Daoy (cell line): ENCODE measurements around the gene GRM4. TPM values are rescaled to one million over a fixed set of nuclear protein-coding genes. Genes with fewer than 3 reads are reported as not detected.
"Not testable (repeated sequence)": the region's sequence is repeated elsewhere in the genome, so short reads cannot be mapped to it uniquely, and the experiment has no call there.

Source experiments
- DNase-seq: peaks from one replicate; pipeline ENCODE4 v3.0.0-alpha.2; 2015; ENCODE audit warnings: low read depth
- total RNA-seq: library from RNA; depleted of rRNA; stranded (reverse); fragments of >200 nt; shearing (Covaris generic); gene quantifications from 2 replicates; pipeline ENCODE4 v1.2.3, GENCODE V29; 2014

The GRM4 gene
- total RNA-seq, 1 experiment from 2014 or later = 0.06 TPM

DNA sequence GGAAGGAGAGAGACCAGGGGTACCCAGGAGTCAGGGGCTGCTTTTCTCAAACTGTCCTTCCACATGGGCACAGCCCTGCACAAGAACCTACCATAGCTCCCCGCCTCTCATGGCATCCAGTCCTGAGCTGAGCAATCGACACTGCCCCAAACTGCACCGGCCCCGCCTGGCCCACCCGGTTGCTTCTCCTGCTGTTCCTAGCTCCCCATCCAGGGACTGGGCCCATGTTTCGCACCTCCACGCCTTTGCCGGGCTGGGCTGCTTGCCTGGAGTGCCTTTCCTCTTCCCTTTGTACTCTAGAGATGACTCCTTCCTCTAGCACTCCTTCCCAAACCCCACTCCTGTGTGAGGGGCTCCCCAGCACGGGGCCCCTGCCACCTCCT, 123.0 kb downstream of the GRM4 start:
- DNase-seq = no peak

DNA sequence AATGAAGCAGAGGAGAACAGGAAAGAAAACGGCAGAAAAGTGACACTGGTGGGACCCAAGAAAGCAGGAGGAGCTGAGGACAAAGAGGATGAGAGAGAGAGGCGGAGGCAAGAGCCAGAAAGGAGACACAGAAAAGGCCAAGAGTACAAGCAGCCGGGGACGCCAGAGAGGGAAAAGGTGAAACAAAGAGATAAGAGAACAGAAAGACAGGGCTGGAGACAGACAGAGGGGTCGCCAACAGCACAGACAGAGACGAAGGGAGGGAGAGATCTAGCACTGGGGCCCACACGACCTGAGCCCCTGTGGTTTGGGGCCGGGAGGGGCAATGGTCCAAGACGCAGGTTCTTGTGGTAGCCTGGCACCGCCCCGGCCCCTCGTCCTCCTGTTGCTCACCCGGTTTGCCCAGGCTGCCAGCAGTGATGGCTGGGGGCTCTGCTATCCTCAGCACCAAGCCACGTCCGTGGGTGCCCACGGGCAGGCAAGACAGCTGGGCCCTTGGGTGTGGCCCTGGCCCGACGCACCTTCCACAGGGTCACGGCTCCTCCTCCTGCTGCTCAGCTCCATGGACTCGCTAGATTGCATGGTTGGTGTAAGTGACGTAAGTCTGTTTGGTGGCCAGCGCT, 123.5 kb downstream of the GRM4 start:
- DNase-seq = no peak

DNA sequence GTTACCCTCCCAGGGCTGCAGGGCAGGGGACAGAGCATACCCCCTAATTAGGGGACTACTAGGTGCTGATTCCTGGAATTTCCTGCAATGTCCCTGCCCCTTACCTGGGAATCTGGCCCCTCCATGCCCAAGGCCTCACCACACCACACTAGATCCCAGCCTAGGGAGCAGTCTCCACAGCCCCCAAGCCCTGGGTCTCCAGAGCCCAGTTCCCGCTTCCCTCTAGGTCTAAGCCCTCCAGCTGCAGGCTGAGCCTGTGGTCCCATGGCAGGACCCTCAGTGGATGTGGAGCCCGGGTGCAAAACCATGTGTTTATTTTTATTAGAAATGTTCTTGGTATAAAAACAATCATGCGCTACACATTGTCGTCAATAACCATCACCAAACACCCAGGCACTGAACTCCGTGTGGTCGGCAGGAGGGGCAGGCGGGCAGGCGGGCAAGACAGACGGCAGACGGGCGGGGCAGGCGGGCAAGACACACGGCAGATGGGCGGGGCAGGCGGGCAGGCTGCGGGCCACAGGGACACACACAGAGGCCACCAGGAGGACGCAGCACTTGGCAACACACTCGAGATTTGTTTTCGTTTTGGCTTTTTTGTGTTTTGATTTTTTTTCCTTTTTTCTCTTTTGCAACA, 124.2 kb downstream of the GRM4 start:
- peak; percentile 29 for DNase-seq

DNA sequence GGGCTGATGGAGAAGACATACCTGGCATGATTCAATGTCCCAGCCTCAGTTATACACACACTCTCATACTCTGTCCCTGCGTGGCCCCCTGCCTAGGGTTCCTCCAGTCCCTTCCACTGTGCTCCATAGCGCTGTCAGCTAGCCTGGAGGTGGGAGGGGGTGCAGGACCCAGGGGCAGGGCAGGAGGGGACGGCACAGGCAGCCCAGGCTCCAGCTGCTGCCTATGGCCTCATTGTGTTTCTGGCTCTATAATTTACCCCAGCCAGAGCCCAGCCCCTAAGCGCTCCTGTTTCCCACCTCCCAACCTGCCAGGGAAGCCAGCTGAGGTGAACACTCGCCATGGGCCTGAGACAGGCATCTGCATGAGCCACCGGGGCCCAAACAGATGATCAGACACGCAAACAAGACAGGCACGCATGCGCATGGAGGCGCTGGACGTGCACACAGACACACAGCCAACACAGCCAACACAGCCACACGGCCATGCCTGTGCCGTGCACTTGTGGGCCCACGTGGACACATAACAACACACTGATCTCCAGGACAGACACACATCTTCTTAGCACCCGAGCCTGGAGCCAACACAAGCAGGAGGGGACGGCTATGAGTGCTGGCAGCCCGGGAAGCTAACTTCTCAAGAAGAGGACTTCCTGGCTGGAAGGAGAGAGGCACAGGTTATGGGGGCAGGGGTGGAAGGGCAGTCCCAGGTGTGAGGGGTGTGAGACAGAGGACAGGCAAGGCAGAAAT, 124.9 kb downstream of the GRM4 start:
- no peak for DNase-seq

DNA sequence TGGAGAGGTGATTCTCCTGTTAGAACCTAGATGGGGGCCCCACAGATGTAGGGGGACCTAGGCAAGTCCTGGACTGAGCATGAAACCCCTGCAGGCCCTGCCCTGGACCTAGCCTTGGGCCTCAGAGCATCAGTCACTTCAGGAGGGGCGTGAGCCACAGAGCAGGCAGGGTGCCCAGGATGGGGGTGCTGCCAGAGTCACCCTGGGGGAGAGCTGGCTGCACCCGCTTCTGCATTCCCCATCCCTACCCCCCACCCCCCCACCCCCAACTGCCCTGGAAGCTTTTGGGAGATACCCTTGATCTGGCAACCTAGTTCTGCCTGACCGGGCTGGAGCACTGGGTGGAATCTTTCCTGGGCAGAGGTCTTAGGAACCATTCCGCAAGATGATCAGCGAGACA, 125.6 kb downstream of the GRM4 start:
- DNase-seq = no peak

DNA sequence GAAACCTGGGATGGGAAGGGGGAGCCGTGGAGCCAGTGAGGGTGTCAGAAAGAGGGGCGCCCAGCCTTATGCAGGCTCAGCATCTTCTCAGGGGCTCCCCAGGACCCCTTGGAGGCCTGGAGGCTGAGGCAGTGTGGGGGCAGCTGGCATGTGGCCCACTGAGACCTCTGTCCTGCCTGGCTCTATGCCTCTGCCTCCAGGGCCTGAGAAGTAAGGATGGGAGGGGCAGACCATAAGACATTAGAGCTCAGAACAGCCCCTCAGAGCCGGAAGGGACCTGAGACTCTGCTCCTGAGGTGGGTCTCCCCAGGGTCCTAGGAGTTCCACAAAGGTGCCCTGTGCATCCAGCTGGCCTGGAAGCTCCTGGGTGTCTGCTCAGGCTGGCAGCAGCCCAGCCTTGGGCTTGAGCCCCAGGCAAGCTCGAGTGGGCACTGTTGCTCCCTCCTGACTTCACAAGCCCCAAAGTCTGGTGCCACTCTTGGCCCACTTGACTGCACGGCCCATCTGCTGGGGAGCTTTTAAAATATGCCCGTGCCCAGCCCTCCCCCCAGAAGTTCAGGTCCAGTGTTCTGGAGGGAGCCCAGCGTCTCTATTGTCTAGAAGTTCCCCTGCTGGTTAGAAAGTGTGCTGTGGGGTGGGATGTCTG, 126.8 kb downstream of the GRM4 start:
- DNase-seq = no peak

DNA sequence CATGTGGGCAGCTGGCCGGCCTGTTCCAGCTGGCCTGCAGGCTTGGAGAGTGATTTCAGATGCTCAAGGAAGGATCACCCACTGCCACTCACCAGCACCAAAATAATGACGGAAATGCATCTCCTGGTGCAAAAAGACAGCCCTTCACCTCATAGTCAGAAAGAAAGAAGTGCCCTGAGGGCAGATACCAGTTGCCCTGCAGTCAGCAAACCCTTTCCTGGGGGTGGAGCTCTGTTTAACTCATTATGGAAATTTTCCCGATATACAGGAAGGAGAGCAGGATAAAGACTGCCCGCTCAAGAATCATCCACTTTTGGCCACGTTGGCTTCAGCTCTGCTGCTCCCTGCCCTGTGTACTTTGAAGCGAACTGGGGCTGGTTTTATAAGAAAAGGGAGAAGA, 127.9 kb downstream of the GRM4 start:
- DNase-seq = no peak

DNA sequence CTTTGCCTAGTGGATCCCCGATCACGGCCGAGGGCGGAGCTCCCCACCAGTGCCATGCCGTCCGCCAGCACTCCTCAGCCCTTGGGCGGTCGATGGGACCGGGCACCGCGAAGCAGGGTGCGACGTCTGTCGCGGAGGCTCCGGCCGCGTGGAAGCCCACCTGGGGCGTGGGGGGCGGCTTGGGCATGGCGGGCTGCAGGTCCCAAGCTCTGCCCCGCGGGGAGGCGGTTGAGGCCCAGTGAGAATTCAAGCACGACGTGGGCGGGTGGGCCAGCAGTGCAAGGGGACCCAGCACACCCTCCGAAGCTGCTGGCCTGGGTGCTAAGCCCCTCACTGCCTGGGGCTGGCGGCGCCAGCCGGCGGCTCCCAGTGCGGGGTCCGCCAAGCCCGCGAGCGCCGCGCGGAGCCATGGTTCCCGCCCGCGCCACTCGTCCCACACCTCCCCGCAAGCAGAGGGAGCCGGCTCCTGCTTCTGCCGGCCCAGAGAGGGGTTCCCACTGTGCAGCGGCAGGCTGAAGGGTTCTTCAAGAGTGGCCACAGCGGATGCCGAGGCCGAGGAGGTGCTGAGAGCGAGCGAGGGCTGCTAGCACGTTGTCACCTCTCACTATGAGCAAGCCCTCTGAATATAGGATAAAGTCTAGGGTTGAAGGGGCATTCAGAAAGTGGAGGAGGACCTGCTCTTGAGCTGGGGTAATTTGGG, 128.6 kb downstream of the GRM4 start:
- DNase-seq = no peak

DNA sequence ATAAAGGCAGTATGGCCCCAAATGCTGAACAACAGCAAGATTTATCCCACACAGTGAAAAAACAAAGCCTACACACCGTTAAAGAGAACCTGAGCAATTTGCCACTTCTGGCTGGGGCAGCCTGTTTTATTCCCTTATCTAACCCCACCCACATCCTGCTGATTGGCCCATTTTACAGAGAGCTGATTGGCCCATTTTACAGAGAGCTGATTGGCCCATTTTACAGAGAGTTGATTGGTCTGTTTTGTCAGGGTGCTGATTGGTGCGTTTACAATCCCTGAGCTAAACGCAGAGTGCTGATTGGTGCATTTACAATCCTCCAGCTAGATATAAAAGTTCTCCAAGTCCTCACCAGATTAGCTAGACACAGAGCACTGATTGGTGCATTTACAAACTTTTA, 129.3 kb downstream of the GRM4 start:
- not testable (repeated sequence) for DNase-seq

DNA sequence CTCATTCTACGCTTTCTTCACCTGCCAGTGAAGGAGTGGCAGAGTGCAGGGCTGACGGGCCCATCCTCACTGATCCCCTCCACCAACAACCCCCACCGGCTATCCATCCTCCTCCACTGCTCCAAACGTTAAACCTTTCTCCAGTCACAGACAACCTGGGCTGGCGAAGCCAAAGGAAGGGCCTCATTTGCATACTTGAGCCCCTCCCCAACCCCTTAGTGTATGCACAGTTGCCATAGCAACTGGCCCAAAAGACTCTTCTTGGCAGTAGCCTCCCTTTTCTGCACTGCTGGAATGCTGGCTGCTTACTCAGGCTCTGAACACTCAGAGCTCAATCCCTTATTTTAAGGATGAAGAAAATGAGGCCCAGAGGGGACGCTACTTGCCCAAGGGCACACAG, 130.3 kb downstream of the GRM4 start:
- DNase-seq = no peak

DNA sequence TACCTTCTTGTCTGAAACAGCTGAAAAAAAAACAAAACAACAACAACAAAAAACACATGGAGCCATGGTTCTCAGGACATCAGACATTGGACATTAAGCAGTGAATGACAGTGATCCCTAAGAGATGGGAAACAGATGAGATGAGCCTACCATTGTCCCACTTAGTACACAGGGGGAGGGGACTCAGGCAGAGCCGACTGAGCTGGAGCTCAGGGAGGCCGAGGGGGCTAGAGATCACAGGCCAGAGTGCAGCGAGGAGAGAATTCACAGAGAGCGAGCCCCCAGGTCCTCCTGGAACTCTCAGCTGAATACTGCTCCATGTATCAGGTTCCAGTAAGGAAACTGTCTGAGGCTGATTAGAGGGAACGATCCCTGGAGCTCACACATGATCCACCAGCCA, 134.6 kb downstream of the GRM4 start:
- DNase-seq = no peak

DNA sequence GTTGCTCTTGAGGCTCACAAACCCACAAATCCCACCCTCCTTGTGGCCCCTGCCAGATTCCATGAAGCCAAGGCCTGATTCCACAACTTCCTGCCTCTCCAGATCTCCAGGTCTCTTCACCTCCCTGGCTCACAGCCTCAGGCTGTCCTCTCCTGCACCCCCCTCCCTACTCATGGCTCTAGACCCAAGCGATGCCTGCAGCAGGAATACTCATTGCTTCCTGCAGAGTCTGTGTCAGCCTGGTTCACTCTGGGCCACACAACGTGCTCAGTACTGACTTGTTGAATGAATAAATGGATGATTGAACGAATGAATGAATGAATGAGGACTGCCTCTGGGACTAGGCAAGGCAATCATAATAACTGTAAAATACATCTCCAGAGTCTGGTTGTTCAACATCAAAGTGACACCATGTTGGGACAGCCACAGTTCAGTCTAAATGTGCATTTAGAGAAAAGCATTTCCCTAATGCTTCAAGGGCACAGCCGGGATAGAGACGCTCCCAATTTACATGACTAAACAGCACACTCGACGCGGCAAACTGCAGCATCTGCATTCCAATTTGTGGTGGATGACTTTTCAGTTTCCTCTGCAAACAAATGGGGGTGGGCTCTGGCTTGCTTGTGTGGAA, 139.9 kb downstream of the GRM4 start:
- no peak for DNase-seq

DNA sequence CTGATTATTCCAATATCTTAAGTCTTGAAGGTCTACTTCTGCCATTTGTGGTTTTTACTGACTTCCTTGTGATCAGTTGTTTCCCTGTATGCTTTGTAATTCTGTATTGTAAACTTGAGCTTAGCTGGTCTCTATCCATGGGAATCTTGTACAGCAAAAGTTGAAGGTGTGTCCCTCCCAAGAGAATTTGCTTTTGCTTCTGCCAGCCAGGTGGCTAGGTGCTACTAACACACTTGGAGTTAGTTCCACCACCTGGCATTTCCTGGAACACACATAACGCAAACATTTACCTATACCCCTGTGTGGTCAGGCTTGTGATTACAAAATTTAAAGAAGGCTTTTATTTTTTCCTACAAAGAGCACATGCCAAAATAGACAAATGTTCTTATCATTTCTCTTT, 141.2 kb downstream of the GRM4 start:
- no peak for DNase-seq

DNA sequence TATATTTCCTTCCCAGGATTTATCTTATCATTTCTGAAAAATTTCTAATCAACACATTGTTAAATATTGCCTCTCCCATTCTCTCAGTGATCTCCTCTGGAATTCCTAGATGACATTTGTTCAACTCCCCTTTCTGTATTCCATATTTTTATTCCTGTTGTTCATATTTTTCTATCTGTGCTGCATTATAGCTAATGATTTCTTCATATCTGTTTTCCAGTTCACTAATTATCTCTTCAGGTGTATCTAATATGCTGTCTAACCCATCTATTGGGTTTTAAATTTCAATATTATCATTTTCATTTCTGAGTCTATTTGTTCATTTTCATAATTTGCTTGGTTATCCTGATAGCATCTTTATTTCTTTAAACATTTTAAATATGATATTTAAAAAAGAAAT, 141.9 kb downstream of the GRM4 start:
- DNase-seq = no peak

DNA sequence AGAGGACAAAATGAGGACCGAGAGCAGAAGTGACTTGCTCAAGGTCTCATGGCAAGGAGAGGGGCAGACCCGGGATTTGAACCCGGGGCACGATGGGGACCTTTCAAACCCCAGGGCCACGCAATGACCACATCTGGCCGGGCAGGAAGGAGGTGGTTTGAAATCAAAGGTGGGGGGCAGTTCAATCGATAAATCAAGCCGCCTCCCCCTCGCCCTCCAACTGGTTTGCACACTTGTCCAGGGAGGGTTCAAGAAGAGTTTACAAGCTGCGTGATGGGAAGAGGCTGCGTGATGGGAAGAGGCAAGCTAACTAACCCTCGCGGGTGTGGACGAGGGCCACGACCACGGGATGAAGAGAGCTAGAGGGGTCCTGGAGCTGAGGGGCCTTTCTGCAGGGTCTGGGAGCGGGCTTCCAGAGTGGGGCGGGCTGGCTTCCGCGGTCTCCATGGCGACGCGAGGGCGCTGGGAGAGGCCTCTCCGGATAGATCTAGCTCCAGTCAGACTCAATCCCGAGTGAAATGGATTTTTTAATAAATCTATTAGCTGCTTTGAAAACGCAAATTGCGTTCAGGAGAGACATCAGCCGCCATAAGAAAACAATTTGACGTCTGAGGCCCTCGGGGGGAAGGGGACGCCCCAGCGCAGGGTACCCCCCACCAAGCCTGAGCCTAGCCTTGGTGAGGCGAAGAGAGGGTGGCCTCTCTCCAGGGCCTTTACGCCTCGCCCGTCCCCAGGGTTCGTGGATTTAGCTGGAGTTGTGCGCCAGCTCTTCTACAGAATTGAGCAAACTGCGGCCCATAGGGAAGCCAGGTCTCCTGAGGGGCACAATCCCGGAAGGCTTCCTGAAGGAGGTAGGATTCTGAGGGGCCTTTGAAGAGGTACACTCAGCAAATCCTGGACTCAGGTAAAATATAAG, 143.9 kb downstream of the GRM4 start:
- DNase-seq = no peak

DNA sequence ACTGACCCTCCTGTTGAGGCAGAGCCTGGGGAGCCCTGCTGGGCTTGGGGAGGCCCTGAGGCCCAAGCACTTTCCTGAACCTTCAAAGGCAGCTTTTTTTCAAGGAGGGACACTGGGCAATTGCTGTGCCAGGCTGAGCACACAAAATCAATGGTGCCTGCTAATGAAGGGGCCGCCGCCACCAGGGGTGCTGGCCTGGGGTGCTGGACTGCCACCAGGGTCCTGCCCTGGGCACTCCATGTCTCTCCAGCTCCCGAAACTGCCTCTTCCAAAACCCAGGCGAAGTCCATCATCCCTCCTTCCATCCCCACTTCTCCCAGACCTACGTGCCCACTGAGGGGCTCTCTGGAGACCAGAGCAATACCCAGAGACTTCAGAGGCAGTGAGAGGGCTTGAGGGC, 145.6 kb downstream of the GRM4 start:
- no peak for DNase-seq

DNA sequence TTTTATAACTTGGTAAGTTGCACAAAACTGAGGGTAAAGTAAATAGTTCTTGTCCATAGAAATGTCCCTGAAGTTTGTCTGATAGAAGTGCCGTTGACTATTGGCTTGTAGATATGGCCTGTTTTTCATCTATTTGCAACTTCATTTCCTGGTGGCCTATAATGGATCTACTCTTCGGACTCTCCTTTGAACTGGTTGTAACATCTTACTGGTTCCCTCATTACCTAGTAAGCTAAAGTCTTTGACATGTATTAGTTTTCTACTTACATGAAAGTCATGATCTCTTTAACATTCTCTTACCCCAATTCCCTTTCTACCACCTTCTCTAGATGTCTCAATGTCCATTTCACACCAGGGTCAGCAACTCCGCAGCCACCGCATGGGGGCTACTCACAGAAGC, 146.3 kb downstream of the GRM4 start:
- DNase-seq = no peak

DNA sequence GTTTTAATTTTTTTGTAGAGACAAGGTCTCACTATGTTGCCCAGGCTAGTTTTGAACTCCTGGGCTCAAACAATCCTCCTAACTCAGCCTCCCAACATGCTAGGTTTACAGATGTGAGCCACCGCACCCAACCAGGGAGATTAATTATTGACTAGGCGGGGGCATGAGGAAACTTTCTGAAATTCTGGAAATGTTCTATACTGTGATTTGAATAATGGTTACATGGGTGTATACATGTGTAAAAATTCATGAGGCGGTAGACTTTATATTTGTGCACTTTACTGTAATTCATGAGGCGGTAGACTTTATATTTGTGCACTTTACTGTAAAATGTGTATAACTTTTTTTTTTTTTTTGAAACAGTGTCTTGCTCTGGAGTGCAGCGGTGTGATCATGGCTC, 147.2 kb downstream of the GRM4 start:
- no peak for DNase-seq

DNA sequence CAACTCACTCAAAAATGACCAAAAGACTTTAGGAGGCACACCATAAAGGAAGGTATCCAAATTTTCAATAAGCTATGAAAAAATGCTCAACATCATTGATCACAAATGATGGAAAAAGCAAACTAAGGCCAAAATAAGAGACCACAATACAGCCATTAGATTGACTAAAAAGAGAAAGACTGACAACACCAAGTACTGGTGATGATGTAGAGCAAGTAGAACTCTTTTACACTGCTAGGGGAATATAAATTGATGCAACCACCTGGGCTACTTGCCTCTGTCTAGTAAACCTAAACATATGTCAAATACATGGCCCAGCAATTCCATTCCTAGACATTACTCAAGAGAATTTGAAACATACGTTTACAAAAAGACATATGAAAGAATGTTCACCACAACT, 148.6 kb downstream of the GRM4 start:
- no peak for DNase-seq

DNA sequence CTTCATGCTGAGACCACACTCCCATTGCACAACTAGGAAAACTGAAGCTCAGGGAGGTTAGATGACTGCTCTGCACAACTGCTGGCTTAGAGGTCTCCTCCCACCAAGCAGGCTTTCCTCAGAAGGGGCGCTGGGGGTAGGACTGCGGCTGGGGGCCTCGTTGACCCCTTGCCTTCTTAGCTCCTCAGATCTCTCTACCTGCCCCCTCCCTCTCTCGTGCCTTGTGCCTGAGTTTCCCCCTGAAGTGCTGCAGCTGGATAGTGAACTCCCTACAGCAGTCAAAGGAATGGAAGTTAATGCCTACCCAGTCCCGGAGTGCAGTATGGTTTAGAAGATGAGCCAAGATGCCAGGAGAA, 149.8 kb downstream of the GRM4 start:
- no peak for DNase-seq
